H9 (cell line): Measurements from ENCODE around the gene SRCAP. TPM values are rescaled to one million over a fixed set of nuclear protein-coding genes. Genes with fewer than 3 reads are reported as not detected.

Experiments
- DNase-seq: peaks from one replicate; pipeline ENCODE4 v3.0.0-alpha.2; 2017
- H2AFZ ChIP-seq: one replicate; pipeline ENCODE4 v1.6.1; 2013; ENCODE audit warnings: mild to moderate bottlenecking, low read length, control low read depth, moderate library complexity
- H2AK5ac ChIP-seq: 2 replicates; pipeline ENCODE4 v1.6.1; 2013; ENCODE audit warnings: low read length, control low read depth, mixed read lengths; ENCODE audit not compliant: insufficient read length
- H2BK120ac ChIP-seq: one replicate; pipeline ENCODE4 v1.6.1; 2013; ENCODE audit warnings: low read depth, mild to moderate bottlenecking, low read length, control low read depth, inconsistent platforms; ENCODE audit not compliant: poor library complexity, severe bottlenecking
- H2BK12ac ChIP-seq: 2 replicates; pipeline ENCODE4 v1.6.1; 2013; ENCODE audit warnings: low read length, control low read depth, mixed read lengths, low read depth; ENCODE audit not compliant: insufficient read length
- H2BK15ac ChIP-seq: 2 replicates; pipeline ENCODE4 v1.6.1; 2013; ENCODE audit warnings: low read depth, low read length, control low read depth
- H2BK20ac ChIP-seq: one replicate; pipeline ENCODE4 v1.6.1; 2013; ENCODE audit warnings: low read depth, mild to moderate bottlenecking, low read length, control low read depth, inconsistent platforms; ENCODE audit not compliant: poor library complexity, severe bottlenecking
- H2BK5ac ChIP-seq: 2 replicates; pipeline ENCODE4 v1.6.1; 2013; ENCODE audit warnings: low read length, control low read depth, mixed read lengths; ENCODE audit not compliant: insufficient read length
- H3K14ac ChIP-seq: 2 replicates; pipeline ENCODE4 v1.6.1; 2013; ENCODE audit warnings: low read length, control low read depth; ENCODE audit not compliant: insufficient read depth
- H3K18ac ChIP-seq: 2 replicates; pipeline ENCODE4 v1.6.1; 2013; ENCODE audit warnings: low read depth, mild to moderate bottlenecking, mixed read lengths, low read length, control low read depth; ENCODE audit not compliant: insufficient read length
- H3K23ac ChIP-seq: 2 replicates; pipeline ENCODE4 v1.6.1; 2013; ENCODE audit warnings: low read length, control low read depth, mixed read lengths, low read depth; ENCODE audit not compliant: insufficient read length
- H3K23me2 ChIP-seq: 2 replicates; pipeline ENCODE4 v1.6.1; 2013; ENCODE audit warnings: low read depth, mild to moderate bottlenecking, mixed read lengths, low read length, control low read depth; ENCODE audit not compliant: insufficient read length, poor library complexity, severe bottlenecking
- H3K27ac ChIP-seq: 2 replicates; pipeline ENCODE4 v1.5.1; 2013; ENCODE audit warnings: low read length, control low read depth, mixed read lengths, low read depth; ENCODE audit not compliant: insufficient read length
- H3K27me3 ChIP-seq: 2 replicates; pipeline ENCODE4 v1.6.1; 2013; ENCODE audit warnings: low read length, control low read depth, inconsistent platforms; ENCODE audit not compliant: insufficient read depth
- H3K4ac ChIP-seq: 2 replicates; pipeline ENCODE4 v1.6.1; 2013; ENCODE audit warnings: low read depth, mild to moderate bottlenecking, control low read depth, inconsistent platforms, low read length, moderate library complexity
- H3K4me1 ChIP-seq: 2 replicates; pipeline ENCODE4 v1.6.1; 2013; ENCODE audit warnings: low read length, control low read depth, inconsistent platforms; ENCODE audit not compliant: insufficient read depth
- H3K4me2 ChIP-seq: 2 replicates; pipeline ENCODE4 v1.6.1; 2013; ENCODE audit warnings: low read length, control low read depth, mixed read lengths; ENCODE audit not compliant: insufficient read length, insufficient read depth
- H3K56ac ChIP-seq: 2 replicates; pipeline ENCODE4 v1.6.1; 2013; ENCODE audit warnings: low read depth, mild to moderate bottlenecking, mixed read lengths, low read length, control low read depth; ENCODE audit not compliant: insufficient read length
- H3K79me1 ChIP-seq: 2 replicates; pipeline ENCODE4 v1.6.1; 2013; ENCODE audit warnings: low read depth, mild to moderate bottlenecking, moderate library complexity, low read length, control low read depth, inconsistent platforms; ENCODE audit not compliant: insufficient read depth, poor library complexity, severe bottlenecking
- H3K79me2 ChIP-seq: 2 replicates; pipeline ENCODE4 v1.6.1; 2013; ENCODE audit warnings: low read length, control low read depth, inconsistent platforms; ENCODE audit not compliant: insufficient read depth
- H3K9ac ChIP-seq: 2 replicates; pipeline ENCODE4 v1.6.1; 2013; ENCODE audit warnings: low read length, control low read depth, mixed read lengths; ENCODE audit not compliant: insufficient read length; ENCODE audit errors: extremely low read depth
- H3K9me3 ChIP-seq: one replicate; pipeline ENCODE4 v1.6.1; 2013; ENCODE audit warnings: low read depth, low read length, inconsistent platforms; ENCODE audit not compliant: control insufficient read depth
- H3T11ph ChIP-seq: one replicate; pipeline ENCODE4 v1.6.1; 2013; ENCODE audit warnings: mild to moderate bottlenecking, low read length, control low read depth, inconsistent platforms
- H4K20me1 ChIP-seq: one replicate; pipeline ENCODE4 v1.6.1; 2013; ENCODE audit not compliant: control insufficient read depth, insufficient read length, insufficient read depth
- H4K5ac ChIP-seq: 2 replicates; pipeline ENCODE4 v1.6.1; 2013; ENCODE audit warnings: low read depth, mild to moderate bottlenecking, mixed read lengths, low read length, control low read depth; ENCODE audit not compliant: insufficient read length
- H4K8ac ChIP-seq: replicated peaks from 2 replicates; pipeline ENCODE4 v1.6.1; 2013; ENCODE audit warnings: low read length, control low read depth, mixed read lengths, low read depth; ENCODE audit not compliant: insufficient read length
- H4K91ac ChIP-seq: 2 replicates; pipeline ENCODE4 v1.6.1; 2013; ENCODE audit warnings: low read depth, mild to moderate bottlenecking, moderate library complexity, mixed read lengths, low read length, control low read depth; ENCODE audit not compliant: insufficient read length
- H3K27ac Mint-ChIP-seq, 3 experiments: 2 replicates in 2 of 3; 3 replicates in 1 of 3; pipeline ENCODE4 v1.8.0; 2020 to 2021; ENCODE audit warnings: mixed read lengths in 3 of 3, mild to moderate bottlenecking in 1 of 3, moderate library complexity in 1 of 3
- H3K27me3 Mint-ChIP-seq: 2 replicates; pipeline ENCODE4 v1.8.0; 2021; ENCODE audit warnings: low read depth, mild to moderate bottlenecking, moderate library complexity, mixed read lengths
- H3K36me3 Mint-ChIP-seq, 3 experiments: 2 replicates in 2 of 3; 3 replicates in 1 of 3; pipeline ENCODE4 v1.8.0; 2020 to 2021; ENCODE audit warnings: low read depth in 3 of 3, mixed read lengths in 3 of 3; ENCODE audit not compliant: insufficient read depth in 1 of 3
- H3K4me1 Mint-ChIP-seq, 2 experiments: 2 replicates each; pipeline ENCODE4 v1.8.0; 2020; ENCODE audit warnings: mixed read lengths in 2 of 2
- H3K4me3 Mint-ChIP-seq, 2 experiments: 2 replicates in 1 of 2; 3 replicates in 1 of 2; pipeline ENCODE4 v1.8.0; 2020 to 2021; ENCODE audit warnings: mild to moderate bottlenecking in 2 of 2, mixed read lengths in 2 of 2, moderate library complexity in 1 of 2
- H3K9me3 Mint-ChIP-seq, 2 experiments: 2 replicates in 1 of 2; 3 replicates in 1 of 2; pipeline ENCODE4 v1.8.0; 2020; ENCODE audit warnings: mild to moderate bottlenecking in 2 of 2, mixed read lengths in 2 of 2, moderate library complexity in 1 of 2
- WGBS: extraction: QIAGEN DNeasy Blood & Tissue Kit; methylation state at CpG from one replicate; pipeline ENCODE4 v1.1.7; 2013; ENCODE audit warnings: missing lambda C conversion rate, low lambda C conversion rate, mixed read lengths; ENCODE audit not compliant: insufficient read length; ENCODE audit errors: extremely low coverage; 5-methylcytosine and 5-hydroxymethylcytosine counted together
- total RNA-seq: library from RNA; stranded (reverse); gene quantifications from 2 replicates; pipeline ENCODE4 v1.2.1, GENCODE V29; 2021
- TF ChIP-seq, protein P1 (sequence below): fragments of 200-600 bp; sonication (generic); conservative IDR thresholded peaks from 3 replicates; pipeline ENCODE4 v1.8.0; 2021; ENCODE audit warnings: antibody characterized with exemption, mild to moderate bottlenecking

SRCAP gene
- total RNA-seq, 1 experiment from 2014 or later, result 63.1 TPM

DNA sequence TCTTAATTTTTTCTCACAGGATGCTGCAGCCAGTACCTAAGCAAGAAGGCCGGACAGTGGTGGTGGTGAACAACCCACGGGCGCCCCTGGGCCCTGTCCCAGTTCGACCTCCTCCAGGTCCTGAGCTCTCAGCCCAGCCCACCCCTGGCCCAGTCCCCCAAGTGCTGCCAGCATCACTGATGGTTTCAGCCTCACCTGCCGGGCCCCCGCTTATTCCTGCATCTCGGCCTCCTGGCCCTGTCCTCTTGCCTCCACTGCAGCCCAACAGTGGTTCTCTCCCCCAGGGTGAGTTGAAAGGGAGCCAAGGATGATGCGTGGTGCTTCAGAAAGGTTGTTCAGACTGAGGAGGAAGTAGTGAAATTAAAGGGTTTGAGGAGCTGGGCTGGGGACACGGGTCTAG is 21.7 kb downstream of the SRCAP start:
- H4K20me1 ChIP-seq, result no peaks in the 10 kb centered on the region

More for the DNA sequence above, 21.7 kb downstream of the SRCAP start:
- no peak overlapping the region for H3K27ac ChIP-seq
- H3K18ac ChIP-seq, result no peak overlapping the region
- no peaks in the 10 kb centered on the region for H3K9me3 ChIP-seq
- H3K27me3 Mint-ChIP-seq, result no peaks in the 10 kb centered on the region
- H3K56ac ChIP-seq, result no peak overlapping the region
- H3K79me1 ChIP-seq, result no peaks in the 10 kb centered on the region
- H3K27ac Mint-ChIP-seq, result no peak overlapping the region
- no peak overlapping the region for H2AFZ ChIP-seq
- no peaks in the 10 kb centered on the region for H3K4me1 ChIP-seq
- no peak overlapping the region for H3K23ac ChIP-seq
- H3K79me2 ChIP-seq, result no peaks in the 10 kb centered on the region
- peaks cover 69 to 91% (median 72%) of the 10 kb centered on the region in 3 experiments for H3K36me3 Mint-ChIP-seq
- no CpG with 5 or more reads among the region's 9 CpGs for whole genome bisulfite sequencing
- no peak for DNase-seq
- H2BK120ac ChIP-seq, result no peak overlapping the region
- no peak overlapping the region for H3K9ac ChIP-seq
- no peak overlapping the region for H2BK15ac ChIP-seq
- TF ChIP-seq, protein P1, sequence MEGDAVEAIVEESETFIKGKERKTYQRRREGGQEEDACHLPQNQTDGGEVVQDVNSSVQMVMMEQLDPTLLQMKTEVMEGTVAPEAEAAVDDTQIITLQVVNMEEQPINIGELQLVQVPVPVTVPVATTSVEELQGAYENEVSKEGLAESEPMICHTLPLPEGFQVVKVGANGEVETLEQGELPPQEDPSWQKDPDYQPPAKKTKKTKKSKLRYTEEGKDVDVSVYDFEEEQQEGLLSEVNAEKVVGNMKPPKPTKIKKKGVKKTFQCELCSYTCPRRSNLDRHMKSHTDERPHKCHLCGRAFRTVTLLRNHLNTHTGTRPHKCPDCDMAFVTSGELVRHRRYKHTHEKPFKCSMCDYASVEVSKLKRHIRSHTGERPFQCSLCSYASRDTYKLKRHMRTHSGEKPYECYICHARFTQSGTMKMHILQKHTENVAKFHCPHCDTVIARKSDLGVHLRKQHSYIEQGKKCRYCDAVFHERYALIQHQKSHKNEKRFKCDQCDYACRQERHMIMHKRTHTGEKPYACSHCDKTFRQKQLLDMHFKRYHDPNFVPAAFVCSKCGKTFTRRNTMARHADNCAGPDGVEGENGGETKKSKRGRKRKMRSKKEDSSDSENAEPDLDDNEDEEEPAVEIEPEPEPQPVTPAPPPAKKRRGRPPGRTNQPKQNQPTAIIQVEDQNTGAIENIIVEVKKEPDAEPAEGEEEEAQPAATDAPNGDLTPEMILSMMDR, result no peak
- H3K27me3 ChIP-seq, result no peaks in the 10 kb centered on the region
- H3K23me2 ChIP-seq, result no peaks in the 10 kb centered on the region
- H2BK12ac ChIP-seq, result no peak overlapping the region
- no peak overlapping the region for H2BK5ac ChIP-seq
- no peak overlapping the region for H3K4me3 Mint-ChIP-seq
- no peak overlapping the region for H3K4me2 ChIP-seq
- H3K4ac ChIP-seq, result no peak overlapping the region
- no peak overlapping the region for H4K5ac ChIP-seq
- no peaks in the 10 kb centered on the region; a peak in 1 of 5 replicates for H3K9me3 Mint-ChIP-seq
- H2AK5ac ChIP-seq, result no peak overlapping the region
- H3K4me1 Mint-ChIP-seq, result no peaks in the 10 kb centered on the region
- no peak overlapping the region for H2BK20ac ChIP-seq
- no peak overlapping the region for H4K8ac ChIP-seq
- no peak overlapping the region for H4K91ac ChIP-seq
- no peak overlapping the region for H3T11ph ChIP-seq
- no peak overlapping the region for H3K14ac ChIP-seq
